Activated T-helper 1 cell treated with anti-CD3 and anti-CD28 coated beads, Interleukin-12 subunit alpha, Interleukin-12 subunit beta, Interleukin-2, Interleukin-4 antibody, amounts not matched to agents 30 ng/mL and 10 ng/mL and 1 ng/mL, durations not matched to agents 14 hours and 24 hours and 36 hours (primary cell): ENCODE results near the gene DBNDD2. TPM values are rescaled to one million over a fixed set of nuclear protein-coding genes. Genes with fewer than 3 reads are reported as not detected.

Experiments used
- DNase-seq: peaks from one replicate; pipeline ENCODE4 v3.0.0; 2021; ENCODE audit warnings: low spot score
- H3K27ac Mint-ChIP-seq: one replicate; pipeline ENCODE4 v1.8.0; 2021; ENCODE audit warnings: mild to moderate bottlenecking, mixed read lengths
- H3K27me3 Mint-ChIP-seq: one replicate; pipeline ENCODE4 v1.8.0; 2022; ENCODE audit warnings: mild to moderate bottlenecking, moderate library complexity, mixed read lengths; ENCODE audit not compliant: insufficient read depth
- H3K36me3 Mint-ChIP-seq: one replicate; pipeline ENCODE4 v1.8.0; 2021; ENCODE audit warnings: low read depth, mixed read lengths
- H3K4me1 Mint-ChIP-seq: one replicate; pipeline ENCODE4 v1.8.0; 2021; ENCODE audit warnings: low read depth, mixed read lengths
- H3K4me3 Mint-ChIP-seq: one replicate; pipeline ENCODE4 v1.8.0; 2021; ENCODE audit warnings: mild to moderate bottlenecking, moderate library complexity, mixed read lengths
- H3K9me3 Mint-ChIP-seq: one replicate; pipeline ENCODE4 v1.8.0; 2021; ENCODE audit warnings: mixed read lengths
- intact Hi-C: fragments of 100-400 bp; cut with micrococcal nuclease; formaldehyde crosslinking; loops from one replicate; pipeline ENCODE4 v1.15.1; 2024
- total RNA-seq: library from RNA; stranded (reverse); gene quantifications from 2 replicates; pipeline ENCODE4 v1.2.3, GENCODE V29; 2022

Gene DBNDD2
- total RNA-seq, 1 donor from 2014 or later, result 24.6 TPM

GRCh38 chr20:45368221-45368980, 39.7 kb upstream of the DBNDD2 start:
- peak; percentile 39 for DNase-seq
- intact Hi-C loops, result no loop called here
- Mint-ChIP-seq H3K9me3 (no peaks in the 10 kb centered on the region), H3K4me1 (peaks cover 54% of the 10 kb centered on the region), H3K4me3 (peak overlapping the region; percentile 1), H3K36me3 (peaks cover 38% of the 10 kb centered on the region), H3K27ac (peak overlapping the region; percentile 42), H3K27me3 (no peaks in the 10 kb centered on the region)

- no peak overlapping the region for H3K4me3 Mint-ChIP-seq
- no peaks in the 10 kb centered on the region for H3K27me3 Mint-ChIP-seq
- H3K4me1 Mint-ChIP-seq, result peaks cover 45% of the 10 kb centered on the region
- no peak for DNase-seq
- intact Hi-C loops, result no loop called here
- no peaks in the 10 kb centered on the region for H3K9me3 Mint-ChIP-seq
- H3K27ac Mint-ChIP-seq, result no peak overlapping the region
- peaks cover 31% of the 10 kb centered on the region for H3K36me3 Mint-ChIP-seq
Measured at GRCh38 chr20:45370571-45371160, 37.4 kb upstream of the DBNDD2 start.

GRCh38 chr20:45372241-45372640, 35.8 kb upstream of the DBNDD2 start:
- H3K36me3 Mint-ChIP-seq, result peaks cover 20% of the 10 kb centered on the region
- peaks cover 35% of the 10 kb centered on the region for H3K4me1 Mint-ChIP-seq
- no peak for DNase-seq
- H3K27me3 Mint-ChIP-seq, result no peaks in the 10 kb centered on the region
- H3K9me3 Mint-ChIP-seq, result no peaks in the 10 kb centered on the region
- intact Hi-C loops, result no loop called here
- peak overlapping the region; percentile 45 for H3K4me3 Mint-ChIP-seq
- peak overlapping the region; percentile 34 for H3K27ac Mint-ChIP-seq

GRCh38 chr20:45372646-45373352, 35.3 kb upstream of the DBNDD2 start:
- peak overlapping the region; percentile 84 for H3K27ac Mint-ChIP-seq
- peak overlapping the region; percentile 78 for H3K4me3 Mint-ChIP-seq
- H3K36me3 Mint-ChIP-seq, result peaks cover 16% of the 10 kb centered on the region
- no peaks in the 10 kb centered on the region for H3K9me3 Mint-ChIP-seq
- peaks cover 30% of the 10 kb centered on the region for H3K4me1 Mint-ChIP-seq
- no peaks in the 10 kb centered on the region for H3K27me3 Mint-ChIP-seq
- no peak for DNase-seq
- intact Hi-C loops, result loop anchor here (1.0 kb wide), 1 partner anchor 9 kb away; the partner anchor contains the start of gene SYS1

- intact Hi-C loops, result loop anchor here (1.0 to 2.0 kb wide), 6 partner anchors 10 to 398 kb away; partner anchors contain the start of genes PIGT and SYS1
- H3K4me3 Mint-ChIP-seq, result peak overlapping the region; percentile 78
- no peaks in the 10 kb centered on the region for H3K9me3 Mint-ChIP-seq
- peak overlapping the region; percentile 84 for H3K27ac Mint-ChIP-seq
- H3K4me1 Mint-ChIP-seq, result peaks cover 22% of the 10 kb centered on the region
- DNase-seq, result peak; percentile 79
- H3K36me3 Mint-ChIP-seq, result peaks cover 9% of the 10 kb centered on the region
- H3K27me3 Mint-ChIP-seq, result no peaks in the 10 kb centered on the region
Measured at GRCh38 chr20:45373353-45374100, 34.6 kb upstream of the DBNDD2 start.

- intact Hi-C loops, result loop anchor here (1.0 to 2.0 kb wide), 5 partner anchors 33 to 397 kb away; partner anchors contain the start of gene PIGT
Measured at GRCh38 chr20:45374101-45374467, 34.0 kb upstream of the DBNDD2 start.

GRCh38 chr20:45374966-45375365, 33.1 kb upstream of the DBNDD2 start:
- Mint-ChIP-seq H3K27ac (no peak overlapping the region), H3K4me1 (peaks cover 18% of the 10 kb centered on the region), H3K27me3 (no peaks in the 10 kb centered on the region), H3K9me3 (no peaks in the 10 kb centered on the region), H3K4me3 (no peak overlapping the region), H3K36me3 (peaks cover 5% of the 10 kb centered on the region)
- intact Hi-C loops, result loop anchor here (1.0 to 2.0 kb wide), 5 partner anchors 32 to 396 kb away; partner anchors contain the start of gene PIGT
- no peak for DNase-seq

More at GRCh38 chr20:45374101-45374467, 34.0 kb upstream of the DBNDD2 start:
- Mint-ChIP-seq H3K4me3 (peak overlapping the region; percentile 78), H3K27ac (peak overlapping the region; percentile 84), H3K4me1 (peaks cover 18% of the 10 kb centered on the region), H3K9me3 (no peaks in the 10 kb centered on the region), H3K36me3 (peaks cover 8% of the 10 kb centered on the region), H3K27me3 (no peaks in the 10 kb centered on the region)
- no peak for DNase-seq

GRCh38 chr20:45377269-45377668, 30.8 kb upstream of the DBNDD2 start:
- Mint-ChIP-seq H3K27me3 (no peaks in the 10 kb centered on the region), H3K27ac (no peak overlapping the region), H3K4me3 (no peak overlapping the region), H3K9me3 (no peaks in the 10 kb centered on the region), H3K4me1 (peaks cover 16% of the 10 kb centered on the region), H3K36me3 (peaks cover 3% of the 10 kb centered on the region)
- intact Hi-C loops, result no loop called here
- DNase-seq, result no peak

GRCh38 chr20:45378191-45378590, 29.9 kb upstream of the DBNDD2 start, which contains the start of gene TP53TG5:
Gene TP53TG5 (minus strand): TSS chr20:45378325. CDS start chr20:45378236, 89 bp downstream.
- no peaks in the 10 kb centered on the region for H3K9me3 Mint-ChIP-seq
- H3K27me3 Mint-ChIP-seq, result no peaks in the 10 kb centered on the region
- intact Hi-C loops, result no loop called here
- H3K4me1 Mint-ChIP-seq, result peaks cover 13% of the 10 kb centered on the region
- no peak for DNase-seq
- peak within 1 kb of the TSS; percentile 55 for H3K27ac Mint-ChIP-seq
- H3K4me3 Mint-ChIP-seq, result no peak within 1 kb of the TSS
- peaks cover 3% of the 10 kb centered on the region for H3K36me3 Mint-ChIP-seq

- intact Hi-C loops, result loop anchor here (1.0 kb wide), 1 partner anchor 8 kb away; no protein-coding TSS in a partner anchor
- Mint-ChIP-seq H3K4me1 (peaks cover 12% of the 10 kb centered on the region), H3K27ac (no peak overlapping the region), H3K27me3 (no peaks in the 10 kb centered on the region), H3K9me3 (peaks cover 11% of the 10 kb centered on the region), H3K4me3 (no peak overlapping the region), H3K36me3 (peaks cover 1% of the 10 kb centered on the region)
- no peak for DNase-seq
Measured at GRCh38 chr20:45387274-45387673, 20.8 kb upstream of the DBNDD2 start.

- Mint-ChIP-seq H3K4me3 (no peak overlapping the region), H3K4me1 (peaks cover 12% of the 10 kb centered on the region), H3K9me3 (peaks cover 11% of the 10 kb centered on the region), H3K27ac (no peak overlapping the region), H3K36me3 (no peaks in the 10 kb centered on the region), H3K27me3 (no peaks in the 10 kb centered on the region)
- intact Hi-C loops, result no loop called here
- DNase-seq, result no peak
Measured at GRCh38 chr20:45390931-45391330, 17.2 kb upstream of the DBNDD2 start.

- Mint-ChIP-seq H3K27me3 (no peaks in the 10 kb centered on the region), H3K36me3 (no peaks in the 10 kb centered on the region), H3K9me3 (peaks cover 11% of the 10 kb centered on the region), H3K4me1 (peaks cover 12% of the 10 kb centered on the region), H3K27ac (no peak overlapping the region), H3K4me3 (no peak overlapping the region)
- intact Hi-C loops, result no loop called here
- DNase-seq, result no peak
Measured at GRCh38 chr20:45391559-45391958, 16.5 kb upstream of the DBNDD2 start.
